GM18526 (cell line): ENCODE measurements around the gene NR1D1.

Experiments
- POLR2A ChIP-seq: IDR thresholded peaks from 3 replicates; pipeline ENCODE4 v1.6.1; 2011; ENCODE audit not compliant: insufficient read length; ENCODE audit errors: extremely low read depth

Gene NR1D1

GRCh38 chr17:40091691-40092397 lies 8.5 kb downstream of the NR1D1 start:
- TF ChIP-seq POLR2A = no peak

- no peak for TF ChIP-seq POLR2A
Observed at GRCh38 chr17:40090237-40091119, 9.9 kb downstream of the NR1D1 start.

- TF ChIP-seq POLR2A = no peak
Observed at GRCh38 chr17:40089077-40089895, 11.1 kb downstream of the NR1D1 start.

- TF ChIP-seq POLR2A = no peak
Observed at GRCh38 chr17:40087903-40088718, 12.3 kb downstream of the NR1D1 start.

- TF ChIP-seq POLR2A = no peak
Observed at GRCh38 chr17:40087049-40087794, 13.2 kb downstream of the NR1D1 start.

GRCh38 chr17:40086150-40087044 lies 14.0 kb downstream of the NR1D1 start:
- no peak for TF ChIP-seq POLR2A

- no peak for TF ChIP-seq POLR2A
Observed at GRCh38 chr17:40084477-40084876, 15.9 kb downstream of the NR1D1 start.

GRCh38 chr17:40079545-40079944 lies 20.8 kb downstream of the NR1D1 start:
- TF ChIP-seq POLR2A = no peak

- no peak for TF ChIP-seq POLR2A
Observed at GRCh38 chr17:40076591-40076990, 23.8 kb downstream of the NR1D1 start.

GRCh38 chr17:40075942-40076498 lies 24.4 kb downstream of the NR1D1 start:
- TF ChIP-seq POLR2A = no peak

GRCh38 chr17:40075201-40075941 lies 25.0 kb downstream of the NR1D1 start:
- TF ChIP-seq POLR2A = no peak

GRCh38 chr17:40074871-40075200 lies 25.6 kb downstream of the NR1D1 start:
- TF ChIP-seq POLR2A = no peak
